ENCODE measurements around the gene AKR7A2. TPM values are rescaled to one million over a fixed set of nuclear protein-coding genes. Genes with fewer than 3 reads are reported as not detected.

Gene AKR7A2
- total and polyA plus RNA-seq, 9 of the 15 experiments (the other 6 are each of a cell fraction or from before 2014, with no cell fraction given) = 2.0 to 78.4 (median 49.4) TPM

GRCh38 chr1:19360843-19361610 is 49.1 kb upstream of the AKR7A2 start (continued):
- no peak for TF ChIP-seq ZNF512 (tag; IDR thresholded peaks at IDR 0.05)
- no peak for TF ChIP-seq PATZ1 (CRISPR knock-in tag; IDR thresholded peaks at IDR 0.05; ENCODE audit: borderline replicate concordance)
- TF ChIP-seq SMAD1 (IDR thresholded peaks at IDR 0.05; ENCODE audit: low read depth, low read length, partially characterized antibody) = no peak
- no peak for TF ChIP-seq ATF7 (IDR thresholded peaks at IDR 0.05)
- no peak for TF ChIP-seq ZNF445 (CRISPR knock-in tag; IDR thresholded peaks at IDR 0.05; ENCODE audit: low read depth)
- TF ChIP-seq TAF1 (IDR thresholded peaks at IDR 0.05; ENCODE audit: control insufficient read depth, extremely low read depth, insufficient read depth, low read length, severe bottlenecking) = no peak

All from K562 (cell line).